Stimulated activated CD4-positive, alpha-beta T cell treated with anti-CD3 and anti-CD28 coated beads, Interleukin-2, amount 100 ng/mL, for 24 hours (primary cell): ENCODE results near the gene TC2N.
"Not testable (repeated sequence)": the region's sequence is repeated elsewhere in the genome, so short reads cannot be mapped to it uniquely, and the experiment has no call there.

ENCODE experiments used
- DNase-seq, 2 donors: peaks; one replicate each; pipeline ENCODE4 v3.0.0-alpha.2; 2020

TC2N gene

DNA sequence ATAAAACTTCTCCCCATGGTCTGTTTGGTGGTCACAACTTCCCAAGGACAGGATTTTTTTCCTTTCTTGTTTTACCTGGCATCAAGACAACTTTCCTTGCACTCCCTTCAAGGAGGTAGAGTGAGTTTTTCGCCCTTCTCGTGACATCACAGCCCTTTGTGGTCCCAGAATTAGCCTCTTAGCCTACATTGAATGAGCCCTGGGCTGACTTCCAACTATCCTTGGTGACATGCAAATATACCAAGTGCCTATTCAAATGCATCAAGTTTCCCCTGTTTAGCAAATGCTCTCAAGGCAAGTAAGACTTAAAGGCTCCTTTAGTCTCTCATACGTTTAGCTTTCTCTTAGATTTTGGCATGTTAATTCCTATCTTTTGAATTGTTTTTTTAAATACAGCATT lies 36.6 kb downstream of the TC2N start:
- no peak for DNase-seq

DNA sequence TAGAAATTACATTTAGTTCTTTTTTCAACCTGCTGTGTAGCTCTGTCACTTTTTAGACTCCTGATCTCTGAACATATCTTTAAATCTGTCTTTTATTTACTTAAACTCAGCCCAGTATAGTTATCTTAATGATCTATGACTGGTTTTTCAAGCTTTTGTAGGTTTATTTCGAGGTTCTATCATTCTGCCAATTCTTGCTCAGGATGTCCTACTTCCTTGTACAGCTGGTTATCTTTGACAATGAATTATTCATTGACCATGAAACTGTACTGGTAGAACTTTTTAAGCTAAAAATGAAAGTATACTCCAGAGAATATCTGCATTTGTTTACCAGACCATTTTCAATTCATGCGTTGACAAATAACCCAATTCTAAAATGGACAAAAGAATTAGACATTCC lies 37.8 kb downstream of the TC2N start:
- DNase-seq: no peak

DNA sequence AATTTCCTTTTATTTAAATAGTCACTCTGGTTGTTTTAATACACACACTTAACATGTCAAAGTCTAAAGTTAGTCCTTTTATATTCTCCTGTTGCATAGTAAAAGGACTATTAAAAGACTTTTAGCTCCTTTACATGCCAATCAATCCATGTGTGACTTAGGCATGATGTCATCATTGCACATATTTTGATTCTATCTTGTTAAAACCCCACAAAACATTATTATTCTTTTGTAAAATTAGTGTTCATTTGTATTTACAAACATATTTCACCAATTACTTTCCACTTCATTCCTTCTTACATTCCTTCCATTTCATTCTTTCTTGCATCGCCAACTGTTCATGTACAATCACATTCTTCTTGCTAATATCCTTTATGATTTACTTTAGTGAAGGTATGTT lies 39.6 kb downstream of the TC2N start:
- no peak for DNase-seq

DNA sequence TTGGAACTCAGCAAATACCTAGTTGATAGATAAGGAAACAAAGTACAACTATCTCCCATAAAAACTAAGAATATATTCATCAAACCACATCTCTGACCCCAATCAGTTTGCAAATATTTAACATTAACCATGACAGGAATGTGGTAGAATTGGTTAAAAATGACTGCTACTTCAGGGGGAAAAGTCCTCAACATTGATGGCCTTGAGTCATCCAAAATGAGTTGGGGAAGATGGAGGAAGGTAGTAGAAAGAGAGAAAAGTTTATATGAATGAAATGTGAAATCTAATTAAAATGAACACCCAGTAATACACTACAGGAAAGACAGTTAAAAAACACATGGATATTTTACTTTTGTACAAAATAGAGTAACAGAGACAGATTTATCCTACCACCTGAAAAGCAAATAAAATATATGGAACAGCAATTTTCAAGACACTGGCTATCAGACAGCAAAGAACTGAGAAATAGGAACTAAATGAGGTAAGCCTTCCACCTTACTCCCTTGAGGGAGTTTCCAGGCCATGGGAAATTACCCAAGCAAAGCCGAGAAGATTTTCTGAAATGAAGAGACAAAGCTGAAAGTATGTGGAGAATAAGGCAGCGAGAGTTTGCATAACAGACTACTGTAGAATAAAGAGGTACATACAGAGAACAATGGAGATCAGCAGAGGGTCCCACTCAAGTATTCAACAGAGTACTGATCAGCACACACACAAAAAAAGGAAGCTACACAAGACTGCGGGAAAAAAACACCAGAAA lies 49.6 kb downstream of the TC2N start:
- DNase-seq: no peak

DNA sequence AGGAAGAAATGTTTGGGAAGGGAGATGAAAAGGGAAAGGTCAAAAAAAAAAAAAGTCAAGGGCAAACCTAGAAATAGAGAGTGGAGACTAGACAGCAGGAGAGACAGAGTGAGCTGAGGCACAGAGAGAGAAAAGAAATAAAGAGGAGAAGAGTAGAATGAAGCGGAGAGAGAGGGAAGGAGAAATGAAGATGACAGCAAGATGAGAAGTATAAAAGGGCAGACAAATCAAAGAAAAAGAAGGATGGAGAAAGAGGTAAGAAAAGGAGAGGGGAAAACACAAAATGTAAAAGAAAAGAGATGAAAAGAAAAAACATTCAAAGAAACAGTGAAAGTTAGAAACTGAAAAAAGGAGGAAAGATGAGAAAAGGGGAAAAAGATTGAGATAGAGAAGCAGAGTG lies 53.0 kb downstream of the TC2N start:
- no peak for DNase-seq

DNA sequence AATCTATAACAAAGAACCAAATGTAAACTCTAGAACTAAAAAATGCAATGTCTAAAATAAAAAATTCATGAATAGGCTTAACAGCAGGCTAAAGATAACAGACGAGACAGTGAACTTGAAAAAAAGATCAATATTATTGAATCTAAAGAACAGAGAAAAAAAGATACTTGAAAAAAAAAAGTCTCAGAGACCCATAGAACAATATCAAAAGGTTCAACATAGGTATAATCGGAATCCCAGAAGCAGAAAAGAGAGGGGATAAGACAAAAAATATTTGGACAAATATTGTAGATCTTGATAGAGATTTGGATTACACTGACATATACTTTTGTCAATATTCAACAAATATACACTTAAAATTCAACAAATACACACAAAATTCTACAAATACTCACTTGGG lies 56.6 kb downstream of the TC2N start:
- no peak for DNase-seq

DNA sequence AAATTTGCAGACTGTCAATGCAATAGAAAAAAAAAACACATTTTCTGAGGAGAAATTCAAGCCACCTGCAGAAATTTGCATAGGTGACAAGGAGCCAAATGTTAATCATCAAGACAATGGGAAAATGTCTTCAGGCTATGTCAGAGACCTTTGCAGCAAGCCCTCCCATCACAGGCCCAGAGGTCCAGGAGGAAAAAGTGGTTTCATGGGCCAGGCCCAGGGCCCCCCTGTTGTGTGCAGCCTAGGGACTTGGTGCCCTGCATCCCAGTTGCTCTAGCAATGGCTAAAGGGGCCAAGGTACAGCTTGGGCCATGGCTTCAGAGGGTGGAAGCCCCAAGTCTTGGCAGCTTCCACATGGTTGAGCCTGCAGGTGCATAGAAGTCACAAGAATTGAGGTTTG lies 60.6 kb downstream of the TC2N start:
- no peak for DNase-seq

DNA sequence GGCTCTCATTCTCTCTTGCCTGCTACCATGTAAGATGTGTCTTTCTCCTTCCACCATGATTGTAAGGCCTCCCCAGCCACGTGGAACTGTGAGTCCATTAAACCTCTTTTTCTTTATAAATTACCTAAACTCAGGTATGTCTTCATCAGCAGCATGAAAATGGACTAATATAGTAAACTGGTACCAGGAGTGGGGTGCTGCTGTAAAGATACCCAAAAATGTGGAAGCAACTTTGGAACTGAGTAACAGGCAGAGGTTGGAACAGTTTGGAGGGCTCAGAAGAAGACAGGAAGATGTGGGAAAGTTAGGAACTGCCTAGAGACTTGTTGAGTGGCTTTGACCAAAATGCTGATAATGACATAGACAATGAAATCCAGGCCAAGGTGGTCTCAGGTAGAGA lies 61.2 kb downstream of the TC2N start:
- DNase-seq: not testable (repeated sequence)

DNA sequence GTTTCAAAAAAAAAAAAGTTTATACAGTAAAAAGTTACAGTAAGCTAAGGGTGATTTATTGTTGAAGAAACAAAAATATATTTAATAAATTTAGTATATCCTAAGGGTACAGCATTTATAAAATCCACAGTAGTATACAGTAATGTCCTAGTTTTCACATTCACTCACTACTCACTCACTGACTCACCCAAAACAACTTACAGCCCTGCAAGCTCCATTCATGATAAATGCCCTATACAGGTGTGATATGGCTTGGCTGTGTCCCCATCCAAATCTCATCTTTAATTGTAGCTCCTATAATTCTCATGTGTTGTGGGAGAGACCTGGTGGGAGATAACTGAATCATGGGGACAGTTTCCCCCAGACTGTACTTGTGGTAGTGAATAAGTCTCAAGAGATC lies 61.7 kb downstream of the TC2N start:
- DNase-seq: no peak

DNA sequence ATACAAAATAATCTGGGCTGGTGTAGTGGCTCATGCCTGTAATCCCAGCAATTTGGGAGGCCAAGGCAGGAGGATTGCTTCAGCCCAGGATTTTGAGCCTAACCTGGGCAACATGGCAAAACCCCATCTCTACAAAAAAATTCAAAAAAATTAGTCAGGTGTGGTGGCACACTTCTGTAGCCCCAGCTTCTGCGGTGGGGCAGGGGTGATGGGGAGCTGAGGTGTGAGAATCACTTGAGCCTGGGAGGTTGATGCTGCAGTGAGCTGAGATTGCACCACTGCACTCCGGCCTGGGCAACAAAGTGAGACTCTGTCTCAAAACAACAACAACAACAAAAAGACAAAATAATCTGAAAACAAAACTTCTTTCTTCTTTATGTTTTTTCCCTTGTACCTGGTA lies 66.0 kb downstream of the TC2N start:
- no peak for DNase-seq

- no peak for DNase-seq
These were observed 70.6 kb downstream of the TC2N start for GRCh38 chr14:91796617-91797347.

DNA sequence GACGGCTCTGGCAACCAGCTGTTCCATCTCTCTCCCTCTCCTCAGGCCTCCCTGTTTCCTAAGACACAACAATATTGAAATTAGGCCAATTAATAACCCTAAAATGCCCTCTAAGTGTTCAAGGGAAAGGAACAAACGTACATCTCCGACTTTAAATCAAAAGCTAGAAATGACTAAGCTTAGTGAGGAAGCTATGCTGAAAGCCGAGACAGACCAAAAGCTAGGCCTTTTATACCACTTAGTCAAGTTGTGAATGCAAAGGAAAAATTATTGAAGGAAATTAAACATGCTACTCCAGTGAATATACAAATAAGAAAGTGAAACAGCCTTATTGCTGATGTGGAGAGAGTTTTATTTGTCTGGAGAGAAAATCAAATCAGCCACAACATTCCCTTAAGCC lies 73.6 kb downstream of the TC2N start:
- no peak for DNase-seq

- DNase-seq: no peak
These were observed 81.1 kb downstream of the TC2N start for GRCh38 chr14:91786188-91786587.

DNA sequence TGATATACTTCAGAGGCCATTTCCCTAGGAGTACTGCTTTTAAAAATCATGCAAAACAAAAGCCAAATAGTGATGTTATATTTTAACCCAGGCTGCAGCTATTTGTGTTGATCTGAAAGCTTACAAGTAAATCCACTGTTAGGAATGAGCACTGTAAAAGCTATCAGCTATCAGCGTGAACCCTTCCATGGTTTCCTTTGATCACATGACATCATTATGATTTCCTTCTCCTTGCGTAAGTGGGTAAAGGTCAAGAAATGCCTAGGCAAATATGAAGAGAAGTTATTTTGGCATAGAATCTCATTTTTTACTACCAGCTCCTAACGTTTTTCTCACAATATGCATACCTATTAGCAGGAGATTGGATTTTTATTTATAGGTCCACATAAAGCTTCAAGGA lies 86.9 kb downstream of the TC2N start:
- no peak for DNase-seq

DNA sequence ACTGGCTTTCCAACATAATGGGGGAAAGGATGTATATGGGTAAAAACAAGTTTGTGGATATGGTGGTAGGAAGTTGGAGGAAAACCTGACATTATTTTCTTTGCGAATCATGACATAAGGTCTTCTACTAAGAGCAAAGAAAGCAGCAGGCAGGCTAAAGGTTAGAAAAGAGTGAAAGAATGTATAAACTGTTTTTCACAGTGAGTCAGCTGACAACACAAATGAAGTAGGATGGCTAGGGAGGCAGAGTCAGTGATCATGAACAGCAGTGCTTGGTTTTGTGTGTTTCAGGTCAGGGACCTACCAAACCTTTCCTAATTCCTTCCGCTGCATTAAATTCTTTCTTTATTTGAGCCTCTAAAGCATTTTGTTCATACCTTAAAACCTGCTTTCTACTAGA lies 89.1 kb downstream of the TC2N start:
- no peak for DNase-seq

DNA sequence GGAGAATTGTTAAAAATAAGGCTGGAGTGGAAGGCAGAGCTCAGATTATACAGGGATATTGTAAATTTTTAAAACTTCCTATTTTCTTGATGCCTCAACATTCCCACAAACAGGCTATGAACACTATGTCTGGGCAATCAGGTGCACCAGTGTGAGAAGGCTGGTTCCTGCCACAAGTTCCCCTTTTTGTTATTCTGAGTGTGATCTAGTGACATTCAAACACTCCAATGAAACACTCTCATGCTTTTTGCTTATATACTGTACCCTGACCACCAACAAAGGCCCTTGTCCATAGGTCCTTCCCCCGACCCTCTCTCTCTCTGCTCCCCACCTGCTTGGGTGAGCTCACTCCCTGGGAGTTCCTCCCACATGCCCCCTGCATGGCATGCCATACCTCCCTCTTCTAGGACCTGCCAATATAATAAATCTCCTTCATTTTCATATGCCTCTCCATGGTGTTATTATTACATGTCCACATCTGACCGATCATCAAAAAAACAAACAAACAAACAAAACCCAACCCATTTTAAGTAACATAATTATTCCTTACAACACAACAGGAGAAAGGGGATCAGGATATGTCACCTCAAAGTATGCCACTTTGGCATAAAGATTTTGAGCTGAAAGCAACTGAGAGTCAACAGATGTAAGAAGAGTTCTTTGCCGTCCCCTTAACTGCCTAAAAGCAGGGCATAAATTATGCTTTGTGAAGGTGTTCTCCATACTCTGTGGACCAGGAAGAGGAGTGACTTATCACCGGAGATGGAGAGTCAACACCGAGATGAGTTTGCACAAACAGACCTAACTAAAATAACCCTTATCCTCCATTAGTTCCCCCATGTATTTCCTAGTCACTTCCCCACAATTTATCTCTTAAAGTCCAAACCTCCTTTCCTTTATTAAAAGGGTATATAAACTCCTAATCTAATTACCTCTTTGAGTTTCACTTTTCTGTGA lies 92.9 kb downstream of the TC2N start:
- no peak for DNase-seq

DNA sequence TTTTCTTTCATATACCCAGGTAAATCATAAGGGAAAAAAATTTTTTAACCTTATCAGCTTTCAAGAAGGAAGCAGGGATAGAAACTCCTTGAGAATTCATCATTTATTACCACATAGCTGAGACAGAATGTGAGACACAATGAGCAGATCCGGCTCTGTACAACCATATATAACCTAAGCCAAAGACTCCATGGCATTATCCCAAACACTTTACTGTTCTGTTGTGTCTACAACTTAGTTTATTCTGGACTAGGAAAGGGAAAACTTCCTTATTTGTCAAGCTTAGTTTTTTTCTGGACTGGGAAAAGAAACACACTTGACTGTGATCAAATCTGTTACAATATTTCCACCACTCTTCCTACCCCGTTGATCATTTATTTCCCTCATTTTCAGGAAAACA lies 97.2 kb downstream of the TC2N start:
- DNase-seq: no peak

- DNase-seq: no peak
These were observed 111.6 kb downstream of the TC2N start for GRCh38 chr14:91755570-91756295.

- DNase-seq: no peak
These were observed 112.5 kb downstream of the TC2N start for GRCh38 chr14:91754819-91755218.

DNA sequence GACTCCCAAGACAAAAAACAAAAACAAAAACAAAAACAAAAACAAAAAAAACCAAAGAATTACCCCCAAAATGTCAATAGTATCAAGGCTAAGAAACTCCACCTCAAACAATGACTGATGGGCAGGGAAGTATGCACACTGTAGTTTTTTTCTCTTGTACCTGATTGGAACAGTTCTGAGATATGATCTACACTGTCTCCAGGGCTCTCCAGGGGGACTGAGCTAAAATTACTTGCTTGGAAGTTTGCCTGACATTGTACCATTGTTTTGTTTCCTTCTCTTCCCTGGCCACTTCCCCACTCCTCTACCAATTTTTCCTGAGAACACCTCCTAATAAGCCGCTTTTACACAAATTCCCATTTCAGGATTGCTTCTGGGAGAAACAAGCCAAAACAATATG lies 113.2 kb downstream of the TC2N start:
- no peak for DNase-seq

DNA sequence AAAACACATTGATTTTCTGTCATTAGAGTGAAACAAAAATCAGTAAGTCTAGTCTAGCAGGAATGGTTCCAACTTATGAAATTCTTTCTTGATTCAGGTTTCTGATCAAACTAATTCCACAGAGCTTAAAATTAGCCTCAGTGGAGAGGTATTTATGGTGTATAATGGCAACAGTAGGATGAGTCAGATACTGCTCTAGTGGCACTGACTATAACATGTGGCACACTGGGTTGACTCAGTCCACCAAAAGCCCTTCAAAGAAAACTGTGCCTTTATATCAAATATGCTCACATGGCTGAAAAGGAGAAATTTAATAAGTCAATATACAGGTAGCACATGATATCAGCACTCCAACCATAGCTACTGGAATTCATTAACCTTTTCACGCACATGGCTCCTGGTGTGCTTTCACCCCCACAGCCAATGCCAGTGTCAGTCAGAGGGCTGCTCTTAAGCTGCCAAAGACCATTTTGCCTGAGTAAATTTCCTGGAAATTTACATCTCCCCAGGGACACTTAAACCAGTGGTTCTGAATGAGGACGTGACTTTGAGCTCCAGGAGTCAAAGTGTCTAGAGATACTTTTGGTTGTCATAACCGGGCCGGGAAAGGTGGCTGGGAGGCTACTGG lies 113.7 kb downstream of the TC2N start:
- DNase-seq: no peak

GRCh38 chr14:91752961-91753360 lies 114.4 kb downstream of the TC2N start:
- no peak for DNase-seq
